SJSA1 (cell line): ENCODE results near the gene ZFY. TPM values are rescaled to one million over a fixed set of nuclear protein-coding genes. Genes with fewer than 3 reads are reported as not detected.

Source experiments
- total RNA-seq: library from RNA; depleted of rRNA; stranded (reverse); fragments of >200 nt; shearing (Covaris generic); gene quantifications from 2 replicates; pipeline ENCODE4 v1.2.3, GENCODE V29; 2014; rRNA removed

The ZFY gene
- total RNA-seq, 1 experiment from 2014 or later = 18.8 TPM

Other genes with a start within 250 kb of the ZFY start
- not detected in 2 replicates for gene SRY, start 147.7 kb upstream of the ZFY start, total RNA-seq
- gene RPS4Y1, start 93.8 kb upstream of the ZFY start, total RNA-seq = 432 and 437 TPM in 2 replicates